Fibroblast of skin of right biceps (primary cell): ENCODE data around the gene ZSCAN22.
"Not testable (repeated sequence)": the region's sequence is repeated elsewhere in the genome, so short reads cannot be mapped to it uniquely, and the experiment has no call there.

ENCODE experiments used
- DNase-seq: peaks from one replicate; pipeline ENCODE4 v3.0.0-alpha.2; 2013

ZSCAN22 gene

GRCh38 chr19:58352760-58353671, 26.2 kb downstream of the ZSCAN22 start, which contains the start of gene A1BG:
A1BG (minus strand) TSS chr19:58353492; CDS start chr19:58353437, 55 bp downstream.
- no peak for DNase-seq

GRCh38 chr19:58353717-58354477, 27.1 kb downstream of the ZSCAN22 start:
- no peak for DNase-seq

- no peak for DNase-seq
These were observed 27.8 kb downstream of the ZSCAN22 start for GRCh38 chr19:58354478-58355030.

GRCh38 chr19:58355215-58355796, 28.5 kb downstream of the ZSCAN22 start:
- DNase-seq = no peak

- DNase-seq = peak; percentile 51
These were observed 29.3 kb downstream of the ZSCAN22 start for GRCh38 chr19:58355908-58356765.

- peak; percentile 31 for DNase-seq
These were observed 30.1 kb downstream of the ZSCAN22 start for GRCh38 chr19:58356766-58357480.

GRCh38 chr19:58357481-58358145, 30.8 kb downstream of the ZSCAN22 start:
- DNase-seq = no peak

- peak; percentile 52 for DNase-seq
These were observed 35.1 kb downstream of the ZSCAN22 start for GRCh38 chr19:58361900-58362271.

- DNase-seq = peak; percentile 95
These were observed 35.6 kb downstream of the ZSCAN22 start, which contains the start of gene ZNF497 for GRCh38 chr19:58362272-58362994. ZNF497 (minus strand) TSS chr19:58362751; CDS start chr19:58357635, 5,116 bp downstream.

- DNase-seq = no peak
These were observed 37.4 kb downstream of the ZSCAN22 start for GRCh38 chr19:58364146-58364545.

- DNase-seq = no peak
These were observed 40.0 kb downstream of the ZSCAN22 start for GRCh38 chr19:58366585-58367430.

- DNase-seq = no peak
These were observed 41.1 kb downstream of the ZSCAN22 start for GRCh38 chr19:58367698-58368454.

- no peak for DNase-seq
These were observed 42.0 kb downstream of the ZSCAN22 start for GRCh38 chr19:58368561-58369360.

GRCh38 chr19:58372311-58373133, 45.7 kb downstream of the ZSCAN22 start:
- DNase-seq = no peak

GRCh38 chr19:58374200-58374599, 47.4 kb downstream of the ZSCAN22 start:
- no peak for DNase-seq

- not testable (repeated sequence) for DNase-seq
These were observed 49.9 kb downstream of the ZSCAN22 start for GRCh38 chr19:58376724-58377123.
